GM18511 (cell line): ENCODE data around the gene EDN1.
A peak's percentile ranks its signal among the peaks of the same experiment; 100 is the strongest.

Experiments used
- ATAC-seq: cut with Tn5 transposase; IDR thresholded peaks from one replicate; pipeline ENCODE4 v1.9.1; 2021; ENCODE audit warnings: mild to moderate bottlenecking, moderate library complexity; ENCODE audit not compliant: unreplicated experiment

EDN1 gene

DNA sequence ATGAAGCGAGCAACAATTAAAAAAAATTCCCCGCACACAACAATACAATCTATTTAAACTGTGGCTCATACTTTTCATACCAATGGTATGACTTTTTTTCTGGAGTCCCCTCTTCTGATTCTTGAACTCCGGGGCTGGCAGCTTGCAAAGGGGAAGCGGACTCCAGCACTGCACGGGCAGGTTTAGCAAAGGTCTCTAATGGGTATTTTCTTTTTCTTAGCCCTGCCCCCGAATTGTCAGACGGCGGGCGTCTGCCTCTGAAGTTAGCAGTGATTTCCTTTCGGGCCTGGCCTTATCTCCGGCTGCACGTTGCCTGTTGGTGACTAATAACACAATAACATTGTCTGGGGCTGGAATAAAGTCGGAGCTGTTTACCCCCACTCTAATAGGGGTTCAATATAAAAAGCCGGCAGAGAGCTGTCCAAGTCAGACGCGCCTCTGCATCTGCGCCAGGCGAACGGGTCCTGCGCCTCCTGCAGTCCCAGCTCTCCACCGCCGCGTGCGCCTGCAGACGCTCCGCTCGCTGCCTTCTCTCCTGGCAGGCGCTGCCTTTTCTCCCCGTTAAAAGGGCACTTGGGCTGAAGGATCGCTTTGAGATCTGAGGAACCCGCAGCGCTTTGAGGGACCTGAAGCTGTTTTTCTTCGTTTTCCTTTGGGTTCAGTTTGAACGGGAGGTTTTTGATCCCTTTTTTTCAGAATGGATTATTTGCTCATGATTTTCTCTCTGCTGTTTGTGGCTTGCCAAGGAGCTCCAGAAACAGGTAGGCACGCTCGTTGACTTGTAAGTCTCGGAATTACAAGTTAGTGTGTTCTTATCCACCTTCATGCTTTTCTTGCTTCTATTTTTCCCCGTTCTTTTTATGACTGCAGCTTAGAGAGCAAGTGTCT is at the start of gene EDN1:
Gene EDN1 (plus strand): TSS at position 429 of the 888 bp plus-strand sequence. CDS start 269 bp downstream, at position 698.
- ATAC-seq, result peak; percentile 77

DNA sequence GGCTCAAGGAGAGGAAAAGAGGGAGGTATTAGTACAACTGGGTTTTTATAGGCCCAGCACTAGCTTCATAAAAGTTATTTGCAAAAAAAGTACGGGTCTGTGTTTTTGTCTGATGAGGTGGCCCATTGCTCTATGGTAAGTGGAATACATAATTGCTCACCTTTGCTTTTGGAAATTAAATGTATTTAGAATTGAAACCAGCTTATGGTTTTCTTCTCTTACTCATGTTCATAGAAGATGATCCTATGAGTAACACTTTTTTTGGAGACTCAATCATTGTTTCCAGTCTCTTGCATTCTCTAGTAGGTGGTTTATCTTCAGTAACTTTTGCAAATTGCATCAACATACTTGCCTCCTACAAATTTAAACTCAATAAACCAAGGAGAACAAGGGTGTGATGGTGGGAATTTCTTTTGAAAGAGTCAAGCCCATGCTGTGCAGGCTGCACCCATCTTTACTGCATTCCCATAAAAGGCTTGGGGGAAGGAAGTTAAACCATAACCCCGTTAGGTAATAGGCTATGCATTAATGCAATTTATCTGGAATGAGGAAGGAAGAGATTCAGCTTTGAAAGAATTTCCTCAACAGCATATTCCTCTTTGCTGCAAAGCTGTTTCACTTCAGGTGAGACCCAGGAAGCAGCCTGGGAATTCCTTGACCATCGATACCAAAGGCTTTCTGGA is 48.5 kb upstream of the EDN1 start:
- ATAC-seq, result no peak

DNA sequence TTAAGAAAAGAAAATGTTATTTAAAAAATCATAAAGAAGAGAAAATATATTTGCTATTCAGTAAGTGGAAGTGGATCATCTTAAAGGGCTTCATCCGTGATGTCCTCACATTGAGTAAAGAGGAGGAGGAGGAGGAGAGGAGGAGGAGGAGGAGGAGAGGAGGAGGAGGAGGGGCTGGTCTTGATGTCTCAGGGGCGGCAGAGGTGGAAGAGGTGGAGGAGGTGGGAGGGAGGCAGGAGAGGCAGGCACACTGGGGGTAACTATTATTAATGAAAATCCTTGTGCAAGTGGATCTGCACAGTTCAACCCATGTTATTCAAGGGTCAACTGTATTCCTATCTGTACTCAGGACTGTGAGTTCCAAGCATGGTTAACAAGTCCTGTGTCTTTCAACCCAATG is 47.0 kb upstream of the EDN1 start:
- no peak for ATAC-seq

DNA sequence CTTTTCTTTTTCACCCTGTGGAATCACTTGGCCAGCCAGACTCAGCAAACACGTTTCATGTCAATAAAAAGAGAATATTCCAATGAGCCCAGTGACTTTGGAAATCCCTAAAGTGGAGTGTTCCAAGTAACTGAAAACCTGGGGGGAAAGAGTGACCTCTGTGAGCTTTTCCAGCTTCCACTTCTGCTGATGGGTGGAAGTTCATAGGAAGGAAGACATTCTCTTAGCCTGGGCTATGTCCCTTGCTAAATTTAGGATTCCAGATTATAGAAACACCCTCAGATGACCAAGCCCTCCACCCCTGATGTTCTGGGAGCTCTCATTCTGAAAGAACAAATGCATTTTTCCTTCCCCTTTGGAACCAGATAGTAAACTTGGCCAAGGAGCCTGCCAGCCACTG is 44.8 kb upstream of the EDN1 start:
- no peak for ATAC-seq

DNA sequence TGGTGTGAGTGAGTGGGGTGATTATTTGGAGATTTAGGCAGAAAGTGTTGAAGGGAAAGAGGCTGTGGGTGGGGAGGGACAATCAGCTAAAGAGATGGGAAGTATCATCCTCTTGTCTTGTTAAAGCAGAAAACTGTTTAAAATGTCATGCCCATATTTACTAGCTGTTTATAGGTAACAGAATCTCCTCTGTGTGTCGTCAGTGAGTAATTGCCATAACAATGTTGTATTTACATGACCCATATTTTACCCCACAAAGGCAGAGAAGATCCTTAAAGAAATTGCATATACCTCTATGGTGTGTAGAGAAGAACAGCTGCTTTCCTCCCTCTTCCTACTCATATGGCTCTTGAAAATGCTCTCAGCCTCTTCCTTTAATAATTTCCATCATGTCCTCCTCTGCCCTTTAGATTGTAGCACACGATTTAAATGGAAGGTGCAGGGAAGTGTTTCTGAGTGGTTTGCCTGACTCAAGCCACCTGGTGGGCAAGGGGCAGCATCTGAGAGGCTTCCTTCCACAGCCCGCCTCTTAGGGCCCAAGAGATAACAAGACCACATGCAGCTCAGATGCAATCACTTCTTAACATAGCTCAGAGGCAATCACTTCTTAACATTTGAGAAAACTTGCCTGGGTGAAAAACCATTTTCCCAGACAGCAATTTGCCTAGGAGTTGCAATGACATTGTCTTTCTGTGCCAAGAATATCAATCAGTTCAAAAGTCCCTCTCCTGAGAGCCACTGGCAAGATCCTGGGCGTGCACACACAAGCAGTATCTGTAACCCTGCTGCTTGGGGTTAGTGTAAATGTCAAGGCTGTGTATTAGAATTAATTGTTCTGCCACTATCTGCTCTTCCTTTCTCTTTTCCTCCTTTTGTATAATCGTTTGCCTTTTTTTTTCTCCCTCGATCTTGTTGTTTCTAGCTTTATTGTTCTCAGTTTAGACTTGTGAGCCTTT is 44.1 kb upstream of the EDN1 start:
- no peak for ATAC-seq

DNA sequence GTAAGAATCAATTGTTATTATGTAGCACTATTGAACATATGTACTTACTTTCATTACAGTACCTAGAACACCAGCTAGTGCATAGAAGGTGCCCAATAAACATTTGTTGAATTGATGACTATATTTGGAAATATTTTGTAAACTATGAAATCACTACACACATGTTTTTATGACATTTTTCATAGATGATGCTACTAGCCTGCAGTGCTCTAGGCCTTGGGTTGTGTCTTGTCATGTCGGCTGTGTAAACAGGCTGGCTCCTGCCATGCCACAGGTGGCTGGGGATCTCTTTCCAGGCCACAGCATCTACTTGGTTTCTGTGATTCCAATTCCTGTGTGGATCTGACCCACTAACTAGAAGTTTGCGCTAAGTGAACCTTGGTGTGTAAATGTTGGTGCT is 43.3 kb upstream of the EDN1 start:
- no peak for ATAC-seq

DNA sequence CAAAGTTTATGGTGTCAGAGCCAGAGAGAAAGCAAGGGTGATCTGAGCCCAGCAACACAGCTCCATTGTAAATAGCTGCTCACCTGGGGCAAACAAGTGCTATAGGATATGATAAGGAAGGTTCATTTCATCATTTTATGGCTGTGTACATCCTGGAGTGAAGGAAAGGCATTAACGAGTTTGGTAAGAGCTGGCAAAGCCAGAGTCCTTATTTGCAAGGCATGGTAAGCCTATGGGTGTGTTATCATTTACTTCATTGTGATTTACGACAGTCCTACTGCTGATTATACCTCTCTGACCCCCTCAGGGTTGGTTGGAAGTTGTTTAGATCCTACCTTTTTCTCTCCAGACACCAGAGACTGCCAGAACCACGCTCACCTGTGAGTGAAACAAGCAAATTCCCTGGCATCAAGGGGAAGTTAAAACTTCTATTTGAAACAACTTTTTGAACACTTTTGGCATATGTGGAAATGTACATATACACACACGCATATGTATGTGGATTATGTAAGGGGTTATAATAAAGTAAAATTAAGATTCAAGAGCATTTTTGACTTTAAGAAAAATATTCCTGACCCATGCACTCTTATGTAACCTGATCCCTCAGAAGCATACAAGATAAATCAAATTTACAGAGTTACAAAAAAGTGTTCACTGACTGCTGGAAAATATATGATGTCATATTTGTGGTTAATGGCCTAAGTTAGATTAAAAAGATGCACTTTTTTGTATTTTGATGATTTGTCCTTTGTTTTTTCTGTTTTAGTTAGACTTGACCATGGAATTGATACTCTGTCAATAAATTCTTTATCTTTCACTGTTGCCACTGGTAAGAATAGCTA is 40.4 kb upstream of the EDN1 start:
- ATAC-seq, result no peak

DNA sequence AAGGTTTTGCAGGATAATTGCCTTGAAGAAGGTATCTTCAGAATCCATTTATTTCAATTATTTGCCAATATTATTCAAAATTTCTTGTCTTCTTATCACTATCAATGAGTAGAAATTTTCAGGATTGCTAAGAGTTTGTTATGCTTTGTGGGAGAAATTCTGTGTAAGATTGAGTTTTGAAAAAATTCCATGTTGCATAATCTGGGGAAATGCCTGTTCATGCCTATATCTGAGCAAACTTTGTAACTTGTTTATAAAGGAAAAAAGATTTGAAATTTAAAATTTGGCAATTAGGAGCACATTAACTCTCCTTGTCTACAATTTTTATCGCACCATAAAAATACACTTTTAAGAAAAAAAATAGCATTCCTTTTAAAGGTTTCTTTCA is 39.8 kb upstream of the EDN1 start:
- ATAC-seq, result no peak

DNA sequence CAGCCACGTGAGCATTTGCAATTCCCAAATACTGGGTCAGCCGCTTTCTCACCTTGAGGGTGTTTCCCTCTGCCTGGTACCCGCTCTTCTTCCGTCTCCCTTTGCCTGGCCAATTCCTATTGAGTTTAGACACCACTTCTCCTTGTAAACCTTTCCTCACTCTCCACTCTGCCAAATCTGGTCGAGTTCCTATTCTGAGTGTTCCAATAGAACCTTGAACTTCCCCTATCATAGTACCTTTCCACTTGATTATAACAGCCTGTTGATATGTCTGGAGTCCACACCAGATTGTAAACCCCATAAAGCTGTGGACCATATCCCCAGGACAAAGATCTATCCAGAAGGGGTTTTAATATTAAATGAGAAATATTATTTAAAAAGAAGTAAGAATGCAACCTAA is 36.0 kb upstream of the EDN1 start:
- ATAC-seq, result no peak

DNA sequence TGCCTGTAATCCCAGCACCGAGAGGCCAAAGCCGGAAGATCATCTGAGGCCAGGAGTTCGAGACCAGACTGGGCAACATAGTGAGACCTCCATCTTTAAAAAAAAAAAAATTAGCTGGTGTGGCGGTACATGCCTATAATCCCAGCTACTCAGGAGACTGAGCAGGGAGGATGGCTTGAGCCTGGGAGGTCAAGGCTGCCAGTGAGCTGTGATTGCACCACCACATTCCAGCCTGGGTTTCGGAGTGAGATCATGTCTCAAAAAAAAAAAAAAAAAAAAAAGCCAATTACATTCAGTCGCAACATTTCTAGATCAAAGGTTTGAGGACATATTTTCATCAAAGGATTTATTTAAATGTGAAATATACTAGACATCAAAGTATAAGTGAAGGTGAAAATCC is 32.0 kb upstream of the EDN1 start:
- no peak for ATAC-seq

DNA sequence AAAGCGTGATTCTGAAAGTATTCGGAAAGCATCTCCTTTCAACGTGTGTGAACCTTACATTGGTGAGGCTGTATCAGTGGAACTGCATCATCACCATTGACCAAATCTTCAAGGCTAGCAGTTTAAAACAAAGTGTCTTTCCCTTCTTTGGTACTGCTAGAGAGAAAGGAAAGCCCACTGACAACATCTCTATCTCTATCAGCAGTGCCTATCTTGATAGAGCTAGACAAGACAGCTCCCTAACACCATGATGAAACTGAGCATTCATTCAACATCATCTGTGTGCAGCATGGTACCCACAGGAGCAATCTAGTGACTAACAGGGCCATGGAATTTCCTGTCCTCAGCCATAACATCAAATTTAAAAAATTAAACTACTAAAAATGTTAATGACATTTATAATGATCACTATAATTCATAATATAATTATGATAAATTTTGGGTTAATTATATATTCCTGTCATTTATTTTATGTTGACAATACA is 31.5 kb upstream of the EDN1 start:
- ATAC-seq, result no peak

DNA sequence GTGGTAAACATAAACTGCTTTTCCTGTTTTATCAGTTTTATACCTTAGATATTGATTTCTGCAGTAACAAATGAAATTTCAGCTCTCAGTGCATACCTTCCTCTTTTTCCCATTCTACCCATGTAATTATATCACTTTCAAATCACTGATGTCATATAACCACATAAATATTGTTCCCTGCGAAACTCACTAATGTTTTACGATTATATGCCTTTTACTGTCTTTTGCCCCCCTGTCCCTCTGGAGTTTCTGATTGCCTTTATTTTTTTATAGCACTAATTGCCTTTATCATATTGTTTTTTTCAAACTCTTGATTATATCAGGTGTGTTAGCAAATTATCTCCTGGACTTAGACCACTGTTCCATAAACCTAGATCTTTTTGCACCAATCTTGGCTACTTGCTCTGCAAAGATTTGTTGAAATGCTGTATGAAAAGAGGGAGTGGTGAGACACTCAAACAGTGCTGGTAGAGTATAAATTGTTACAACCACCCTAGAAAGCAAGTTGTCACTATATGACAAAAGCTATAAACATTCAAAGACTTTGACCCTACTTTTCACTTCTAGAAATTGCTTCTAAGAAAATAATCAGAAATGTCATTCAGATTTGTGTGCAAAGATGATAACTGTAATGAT is 29.6 kb upstream of the EDN1 start:
- no peak for ATAC-seq

DNA sequence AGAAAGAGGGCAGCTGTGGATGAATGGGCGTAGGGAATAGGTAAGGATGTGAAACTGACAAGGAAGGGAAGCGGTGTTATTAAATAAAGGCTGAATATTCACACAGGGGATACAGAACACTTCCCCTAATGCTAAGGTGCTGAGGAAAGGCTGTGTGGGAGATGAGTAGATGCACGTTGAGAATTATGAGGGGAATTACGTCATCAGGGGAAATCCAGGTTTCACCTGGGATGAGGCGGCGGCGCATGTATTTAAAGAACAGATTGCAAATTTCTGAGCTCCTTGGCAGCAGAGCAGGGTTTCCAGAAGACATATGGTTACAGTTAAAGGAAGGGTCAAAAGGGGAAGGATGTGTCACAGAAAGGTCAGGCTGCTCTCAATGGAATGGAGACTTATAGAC is 28.7 kb upstream of the EDN1 start:
- no peak for ATAC-seq

DNA sequence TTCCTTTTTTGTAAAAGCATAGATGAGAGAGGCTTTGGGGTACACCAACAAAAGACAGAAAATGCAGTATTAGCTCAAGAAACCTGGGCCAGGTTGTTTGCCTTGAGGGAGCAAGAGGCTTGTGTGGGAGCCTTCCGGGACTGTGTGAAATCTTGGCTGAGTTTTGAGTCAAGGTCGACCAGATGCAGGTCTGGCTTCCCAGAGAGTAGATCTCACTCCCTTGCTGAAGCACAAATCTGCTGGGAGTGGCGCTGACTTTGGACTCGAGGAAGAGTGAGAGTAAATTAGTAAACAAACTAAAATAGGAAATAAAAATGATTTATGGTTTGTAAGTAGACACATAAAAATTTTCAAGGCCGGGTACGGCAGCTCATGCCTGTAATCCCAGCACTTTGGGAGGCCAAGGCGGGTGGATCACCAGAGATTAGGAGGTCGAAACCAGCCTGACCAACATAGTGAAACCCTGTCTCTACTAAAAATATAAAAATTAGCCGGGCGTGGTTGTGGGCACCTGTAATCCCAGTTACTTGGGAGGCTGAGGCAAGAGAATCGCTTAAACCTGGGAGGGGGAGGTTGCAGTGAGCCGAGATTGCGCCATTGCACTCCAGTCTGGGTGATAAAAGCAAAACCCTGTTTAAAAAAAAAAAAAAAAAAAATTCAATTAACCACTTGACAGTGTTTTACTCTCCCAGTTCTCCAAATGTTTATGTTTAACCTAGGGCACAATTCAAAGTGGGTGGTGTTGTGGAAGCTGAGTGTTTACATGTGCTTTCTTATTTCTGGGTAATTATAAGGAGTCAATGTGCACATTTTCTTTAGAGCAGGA is 27.7 kb upstream of the EDN1 start:
- no peak for ATAC-seq

DNA sequence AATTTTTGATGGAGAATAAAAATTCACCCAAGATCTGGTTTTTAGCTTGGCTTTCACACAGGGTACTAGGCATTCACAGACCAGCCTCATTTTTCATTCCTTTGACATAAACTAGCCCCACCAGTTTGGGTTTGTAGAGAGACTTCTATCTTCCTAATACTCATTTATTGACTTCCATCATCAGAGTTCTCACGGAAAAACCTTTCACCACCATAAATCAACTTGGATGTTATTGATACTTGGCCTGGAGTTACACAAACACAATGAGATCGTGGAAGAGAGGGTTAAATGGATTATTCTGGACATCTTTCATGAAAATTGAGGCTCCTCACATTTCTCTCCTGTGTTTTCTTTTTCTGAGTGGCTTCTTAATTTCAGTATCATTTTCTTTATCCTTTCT is 26.8 kb upstream of the EDN1 start:
- no peak for ATAC-seq

DNA sequence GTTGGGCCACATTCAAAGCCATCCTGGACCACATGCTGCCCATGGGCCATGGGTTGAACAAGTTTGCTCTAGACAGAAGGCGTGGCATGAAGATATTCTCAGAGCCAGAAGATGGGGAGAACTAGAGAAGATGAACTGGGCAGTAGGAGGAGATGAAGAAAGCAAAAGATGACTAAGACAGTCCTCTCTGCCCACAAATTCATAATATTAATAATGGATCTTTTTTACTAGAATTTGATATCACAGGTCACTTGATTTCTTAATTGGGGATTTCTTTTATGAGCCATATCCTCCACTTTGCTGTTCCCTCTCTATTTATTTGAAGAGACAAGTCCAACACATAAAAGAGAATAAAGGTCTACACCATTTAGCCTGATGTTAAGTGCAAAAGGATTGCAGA is 25.5 kb upstream of the EDN1 start:
- no peak for ATAC-seq

DNA sequence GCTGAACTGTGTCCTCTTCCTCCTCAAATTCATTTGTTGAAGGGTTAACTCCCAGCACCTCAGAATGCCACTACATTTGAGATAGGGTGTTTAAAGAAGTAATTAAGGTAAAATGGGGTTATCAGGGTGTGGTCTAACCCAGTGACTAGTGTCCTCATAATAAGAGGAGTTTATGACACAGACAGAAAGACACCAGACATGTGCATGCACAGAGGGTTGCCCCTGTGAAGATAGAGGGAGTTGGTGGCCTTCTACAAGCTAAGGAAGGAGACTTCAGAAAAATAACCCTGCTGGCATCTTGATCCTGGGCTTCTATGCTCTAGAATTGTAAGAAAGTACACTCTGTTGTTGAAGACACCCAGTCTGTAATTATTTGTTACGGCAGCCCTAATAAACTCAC is 24.9 kb upstream of the EDN1 start:
- ATAC-seq, result no peak

DNA sequence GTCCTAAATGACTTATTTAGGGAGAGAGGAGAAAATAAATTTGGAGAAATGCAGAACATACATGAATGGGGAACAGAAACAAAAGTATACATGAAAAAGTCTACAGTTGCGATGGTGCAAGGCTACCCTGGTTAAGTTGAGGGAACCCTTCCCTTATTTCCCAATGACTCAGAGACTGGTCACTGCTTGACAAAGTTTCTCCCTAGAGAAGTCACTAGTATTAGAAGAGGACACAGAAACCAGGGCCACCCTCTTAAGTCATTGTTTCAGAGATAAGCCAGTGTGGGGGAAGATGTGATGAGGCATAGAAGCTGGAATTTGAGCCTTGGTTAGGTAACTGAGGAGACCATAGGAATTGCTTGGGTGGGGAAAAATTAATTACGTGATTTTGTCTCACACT is 24.4 kb upstream of the EDN1 start:
- no peak for ATAC-seq

DNA sequence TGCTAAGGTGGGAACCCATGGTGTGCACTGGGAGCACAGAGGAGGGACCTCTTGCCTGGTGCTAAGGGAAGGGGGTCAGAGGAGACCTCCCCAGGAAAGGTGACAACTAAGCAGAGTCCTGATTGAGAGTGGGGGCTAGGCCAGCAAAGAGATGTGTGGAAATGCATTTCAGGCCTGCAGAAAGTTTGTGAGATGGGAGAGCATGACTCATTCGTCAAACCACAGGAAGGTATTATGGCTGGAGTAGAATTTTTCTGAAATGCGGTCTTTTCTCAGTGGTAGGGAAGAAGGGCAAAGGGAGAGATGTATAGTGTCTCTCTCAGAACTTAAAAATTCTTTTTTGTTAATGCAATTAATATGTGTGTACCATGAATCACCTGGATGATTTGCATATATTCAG is 23.6 kb upstream of the EDN1 start:
- no peak for ATAC-seq
